ENCODE results near the gene SEPTIN12.

- TF ChIP-seq, protein P1, sequence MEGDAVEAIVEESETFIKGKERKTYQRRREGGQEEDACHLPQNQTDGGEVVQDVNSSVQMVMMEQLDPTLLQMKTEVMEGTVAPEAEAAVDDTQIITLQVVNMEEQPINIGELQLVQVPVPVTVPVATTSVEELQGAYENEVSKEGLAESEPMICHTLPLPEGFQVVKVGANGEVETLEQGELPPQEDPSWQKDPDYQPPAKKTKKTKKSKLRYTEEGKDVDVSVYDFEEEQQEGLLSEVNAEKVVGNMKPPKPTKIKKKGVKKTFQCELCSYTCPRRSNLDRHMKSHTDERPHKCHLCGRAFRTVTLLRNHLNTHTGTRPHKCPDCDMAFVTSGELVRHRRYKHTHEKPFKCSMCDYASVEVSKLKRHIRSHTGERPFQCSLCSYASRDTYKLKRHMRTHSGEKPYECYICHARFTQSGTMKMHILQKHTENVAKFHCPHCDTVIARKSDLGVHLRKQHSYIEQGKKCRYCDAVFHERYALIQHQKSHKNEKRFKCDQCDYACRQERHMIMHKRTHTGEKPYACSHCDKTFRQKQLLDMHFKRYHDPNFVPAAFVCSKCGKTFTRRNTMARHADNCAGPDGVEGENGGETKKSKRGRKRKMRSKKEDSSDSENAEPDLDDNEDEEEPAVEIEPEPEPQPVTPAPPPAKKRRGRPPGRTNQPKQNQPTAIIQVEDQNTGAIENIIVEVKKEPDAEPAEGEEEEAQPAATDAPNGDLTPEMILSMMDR (IDR thresholded peaks at IDR 0.05; ENCODE audit: poor library complexity, severe bottlenecking) = no peak
- TF ChIP-seq EZH2 (IDR thresholded peaks at IDR 0.05; ENCODE audit: borderline replicate concordance, insufficient read depth, low read length, poor library complexity, severe bottlenecking) (no peak), POLR2AphosphoS5 (IDR thresholded peaks at IDR 0.05) (no peak), TAF1 (IDR thresholded peaks at IDR 0.05; ENCODE audit: low read depth) (no peak), RAD21 (conservative IDR thresholded peaks at IDR 0.05) (no peak), REST (IDR thresholded peaks at IDR 0.05; ENCODE audit: borderline replicate concordance) (no peak), MXI1 (conservative IDR thresholded peaks at IDR 0.05; ENCODE audit: poor library complexity, severe bottlenecking) (no peak), SMC3 (conservative IDR thresholded peaks at IDR 0.05; ENCODE audit: poor library complexity) (no peak)
Observed at GRCh38 chr16:4748682-4749411, 39.3 kb downstream of the SEPTIN12 start.

Data from neural cell (in vitro differentiated cells).